ENCODE data around the gene SCAPER.

DNA sequence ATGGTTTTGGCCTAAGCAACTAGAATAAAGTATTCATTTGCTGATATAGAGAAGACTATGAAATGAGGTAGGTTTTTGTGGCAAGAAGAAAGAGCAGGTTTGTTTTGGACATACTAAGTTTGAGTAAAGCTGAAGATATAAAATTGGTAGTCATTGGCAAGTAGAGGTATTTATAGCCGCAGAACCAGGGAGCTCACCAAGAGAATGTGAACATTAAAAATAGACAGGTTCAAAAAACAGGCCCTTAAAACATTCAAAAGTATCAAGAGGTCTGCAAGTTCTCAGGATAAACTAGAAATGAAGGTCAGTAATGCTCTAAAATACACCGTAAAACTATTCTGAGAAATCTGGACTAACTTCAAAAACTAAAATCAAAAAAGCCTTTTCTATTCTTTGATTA is 240.7 kb downstream of the SCAPER start:
- TF ChIP-seq POLR2AphosphoS5 (IDR thresholded peaks at IDR 0.05; ENCODE audit: low read depth) (no peak), GABPA (IDR thresholded peaks at IDR 0.05; ENCODE audit: low read depth) (no peak), CTCF (IDR thresholded peaks at IDR 0.05; ENCODE audit: insufficient read depth, low read length) (no peak), REST (IDR thresholded peaks at IDR 0.05; ENCODE audit: insufficient replicate concordance, low read depth) (no peak)

Measured in HL-60 (cell line).